CD4-positive, alpha-beta T cell treated with Interferon gamma for 1 hour (primary cell): ENCODE results near the gene CLTCL1.
"Not testable (repeated sequence)": the region's sequence is repeated elsewhere in the genome, so short reads cannot be mapped to it uniquely, and the experiment has no call there.

ENCODE experiments used
- DNase-seq: peaks from one replicate; pipeline ENCODE4 v3.0.0-alpha.2; 2020

Gene CLTCL1

GRCh38 chr22:19215360-19215759, 76.2 kb downstream of the CLTCL1 start:
- no peak for DNase-seq

DNA sequence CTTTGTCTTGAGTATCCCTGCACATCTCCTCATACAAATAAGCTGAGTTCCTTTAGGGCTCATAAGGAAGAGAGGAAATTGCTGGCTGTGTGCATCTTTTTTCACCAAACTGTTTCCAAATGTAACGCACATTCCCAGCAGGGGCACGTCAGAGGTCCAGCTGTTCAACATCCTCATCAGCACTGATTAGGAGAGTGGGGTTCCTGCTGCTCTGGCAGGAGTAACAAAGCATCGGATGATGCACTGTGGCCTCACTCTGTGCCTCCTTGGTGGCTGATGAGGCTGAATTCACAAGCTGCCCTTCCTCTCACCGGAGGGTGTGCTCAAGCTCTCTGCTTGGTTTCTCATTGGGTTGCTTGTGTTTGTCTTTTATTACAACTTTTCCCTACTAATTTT, 77.4 kb downstream of the CLTCL1 start:
- DNase-seq: no peak

- DNase-seq: no peak
Observed at GRCh38 chr22:19213442-19214077, 78.0 kb downstream of the CLTCL1 start.

- no peak for DNase-seq
Observed at GRCh38 chr22:19213001-19213400, 78.5 kb downstream of the CLTCL1 start.

DNA sequence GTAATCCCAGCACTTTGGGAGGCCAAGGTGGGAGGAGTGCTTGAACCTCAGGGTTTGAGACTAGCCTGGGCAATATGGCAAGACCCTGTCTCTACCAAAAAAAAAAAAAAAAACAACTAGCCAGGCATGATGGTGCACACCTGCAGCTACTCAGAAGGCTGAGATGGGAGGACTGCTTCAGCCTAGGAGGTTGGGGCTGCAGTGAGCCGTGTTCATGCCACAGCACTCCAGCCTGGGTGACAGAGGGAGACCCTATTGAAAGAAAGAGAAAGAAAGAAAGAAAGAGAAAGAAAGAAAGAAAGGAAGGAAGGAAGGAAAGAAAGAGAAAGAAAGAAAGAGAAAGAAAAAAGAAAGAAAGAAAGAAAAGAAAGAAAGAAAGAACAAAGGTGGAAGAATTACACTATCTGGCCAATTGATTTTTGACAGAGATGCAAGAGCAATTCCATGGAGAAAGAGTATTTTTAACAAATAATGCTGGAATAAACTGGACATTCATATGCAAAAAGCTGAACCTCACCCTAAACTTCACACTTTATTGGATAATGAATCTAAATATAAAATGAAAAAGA, 79.1 kb downstream of the CLTCL1 start:
- no peak for DNase-seq

- DNase-seq: no peak
Observed at GRCh38 chr22:19210188-19210587, 81.3 kb downstream of the CLTCL1 start.

DNA sequence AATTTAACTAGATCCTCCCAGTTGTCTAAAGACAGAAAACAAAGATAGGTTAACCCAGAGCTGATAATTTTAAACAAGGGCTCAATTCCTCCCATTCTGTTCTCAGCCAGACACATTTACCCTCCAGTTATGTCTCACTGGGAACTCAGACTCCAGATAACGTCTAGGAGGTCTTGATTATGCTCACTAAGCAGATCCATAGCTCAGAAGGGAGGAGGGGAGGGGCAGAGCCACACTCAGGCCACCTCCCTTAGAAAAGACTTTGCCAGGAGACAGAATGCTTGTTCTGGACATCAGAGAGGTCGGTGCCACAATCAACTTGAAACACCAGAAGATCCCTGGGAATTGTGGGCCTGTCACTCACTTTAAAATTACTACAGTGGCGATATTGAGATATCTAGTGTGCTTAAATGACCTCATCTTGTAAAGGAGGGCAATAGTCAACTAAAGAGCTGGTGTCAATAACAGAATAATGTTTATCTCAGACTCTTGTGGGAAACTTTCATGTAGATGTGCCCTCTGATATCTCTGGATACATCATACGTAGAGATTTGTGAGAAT, 83.2 kb downstream of the CLTCL1 start:
- DNase-seq: no peak

GRCh38 chr22:19207884-19208283, 83.6 kb downstream of the CLTCL1 start:
- no peak for DNase-seq

- no peak for DNase-seq
Observed at GRCh38 chr22:19207401-19207808, 84.1 kb downstream of the CLTCL1 start.

- no peak for DNase-seq
Observed at GRCh38 chr22:19206287-19206686, 85.2 kb downstream of the CLTCL1 start.

- DNase-seq: no peak
Observed at GRCh38 chr22:19204640-19205039, 86.9 kb downstream of the CLTCL1 start.

GRCh38 chr22:19203834-19204233, 87.7 kb downstream of the CLTCL1 start:
- no peak for DNase-seq

DNA sequence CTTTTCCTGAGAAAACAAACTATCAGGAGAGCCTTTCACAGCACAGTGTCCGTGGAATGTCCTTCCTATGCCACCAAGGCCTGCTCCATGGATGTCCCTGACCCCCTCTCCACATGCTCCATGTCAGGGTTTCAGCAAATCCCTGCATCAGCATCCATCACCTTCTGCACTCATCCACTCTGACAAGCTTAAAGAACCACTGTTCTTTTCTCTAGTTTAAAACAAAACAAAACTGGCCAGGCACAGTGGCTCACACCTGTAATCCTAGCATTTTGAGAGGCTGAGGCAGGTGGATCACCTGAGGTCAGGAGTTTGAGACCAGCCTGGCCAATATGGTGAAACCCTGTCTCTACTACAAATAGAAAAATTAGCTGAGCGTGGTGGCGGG, 88.7 kb downstream of the CLTCL1 start:
- DNase-seq: not testable (repeated sequence)

DNA sequence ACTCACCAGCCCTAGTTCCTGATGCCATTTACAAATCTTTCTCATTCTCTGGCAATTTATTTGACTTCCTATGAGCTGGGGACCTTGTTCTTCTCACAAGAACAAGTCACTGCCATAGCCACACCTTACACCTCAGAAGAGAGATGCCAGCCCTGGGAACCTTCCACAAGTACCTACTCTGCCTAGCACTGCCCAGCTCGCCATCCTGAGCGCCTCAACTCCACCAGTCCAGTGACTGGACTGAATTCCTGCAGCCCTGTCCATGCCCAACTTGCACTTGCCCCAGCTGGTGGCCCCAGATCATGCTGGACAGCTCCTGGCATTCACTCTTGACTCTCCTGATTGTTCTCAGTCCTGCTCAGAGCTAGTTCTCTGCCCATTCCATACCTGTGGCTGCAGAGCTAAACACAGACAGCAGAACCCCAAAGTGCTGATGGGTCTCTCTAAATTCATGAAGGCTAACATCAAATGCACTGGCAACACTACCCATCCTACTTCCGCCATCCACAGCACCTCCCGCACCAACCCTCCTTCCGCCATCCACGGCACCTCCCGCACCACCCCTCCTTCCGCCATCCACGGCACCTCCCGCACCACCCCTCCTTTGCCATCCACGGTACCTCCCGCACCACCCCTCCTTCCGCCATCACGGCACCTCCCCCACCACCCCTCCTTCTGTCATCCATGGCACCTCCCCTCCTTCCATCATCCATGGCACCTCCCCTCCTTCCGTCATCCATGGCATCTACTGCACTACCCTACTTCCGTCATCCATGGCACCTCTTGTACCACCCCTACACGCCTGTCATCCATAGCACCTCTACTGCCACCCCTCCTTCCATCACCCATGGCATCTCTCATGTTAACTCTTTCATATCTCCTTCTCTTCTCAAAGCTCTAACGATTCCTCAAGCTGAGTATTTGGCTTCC, 89.4 kb downstream of the CLTCL1 start:
- DNase-seq: no peak

- no peak for DNase-seq
Observed at GRCh38 chr22:19201130-19201868, 90.2 kb downstream of the CLTCL1 start.

DNA sequence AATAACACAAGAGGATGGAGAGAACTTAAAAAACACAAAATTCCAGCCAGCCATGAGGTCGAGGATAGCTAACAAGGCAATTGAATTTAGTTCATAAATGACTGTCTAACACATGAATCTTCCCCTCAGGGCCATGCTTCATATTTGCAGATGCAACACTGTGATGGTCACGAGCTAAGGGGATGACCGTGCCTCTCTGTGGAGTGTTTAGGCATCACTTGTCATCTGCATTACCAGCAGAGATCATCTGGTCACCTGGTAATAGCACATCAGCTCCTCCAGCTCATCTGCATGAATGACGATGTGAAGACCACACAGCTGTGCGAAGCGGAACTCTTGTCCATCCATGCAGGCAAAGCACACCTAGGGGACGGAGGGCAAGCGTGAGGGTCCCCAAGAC, 92.0 kb downstream of the CLTCL1 start:
- DNase-seq: no peak

GRCh38 chr22:19197997-19198865, 93.3 kb downstream of the CLTCL1 start:
- DNase-seq: no peak

DNA sequence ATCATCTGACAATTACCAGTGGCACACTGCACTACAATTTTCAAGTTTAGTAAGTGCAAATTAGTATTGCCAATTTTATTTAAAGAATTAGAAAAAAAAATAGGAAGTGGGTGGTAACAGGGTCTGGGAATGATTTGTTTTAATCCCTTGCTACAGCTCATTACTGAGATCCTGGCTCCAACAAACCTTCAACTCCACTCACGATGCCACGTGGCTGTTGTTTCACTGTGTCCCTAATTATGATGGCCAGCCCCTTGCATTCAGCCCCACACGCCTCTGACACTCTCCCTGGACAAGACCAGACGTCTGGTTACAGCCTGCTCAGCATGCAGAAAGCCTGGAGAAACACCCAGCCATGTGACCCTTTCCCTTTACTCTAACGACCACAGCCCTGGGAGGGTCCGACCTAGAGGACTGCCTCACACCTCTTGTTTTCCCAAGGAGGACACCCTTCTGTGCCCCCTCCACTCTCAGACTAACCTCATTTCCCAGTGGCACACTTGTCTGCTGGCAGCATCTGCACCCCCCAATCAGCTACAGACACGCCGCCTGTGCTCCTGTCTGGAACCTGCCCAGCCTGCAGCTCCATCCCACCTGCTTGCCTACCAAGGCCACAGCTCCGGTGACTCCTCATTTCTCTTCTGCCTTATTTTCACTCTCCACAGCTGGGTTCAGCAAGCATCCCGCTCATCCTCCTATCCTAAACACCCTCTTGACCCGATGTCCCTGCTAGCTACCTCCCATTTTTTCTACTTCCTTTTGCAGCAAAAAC, 94.5 kb downstream of the CLTCL1 start:
- DNase-seq: no peak

- no peak for DNase-seq
Observed at GRCh38 chr22:19195796-19196731, 95.5 kb downstream of the CLTCL1 start.
